Tibial nerve (tissue), 4 donors: ENCODE data around the gene PKNOX2. TPM values are rescaled to one million over a fixed set of nuclear protein-coding genes. Genes with fewer than 3 reads are reported as not detected.

Experiments used
- DNase-seq, 2 donors: peaks; one replicate each; pipeline ENCODE4 v3.0.0-alpha.2; 2019; ENCODE audit warnings: low spot score in 2 of 2
- H3K27ac ChIP-seq, 4 donors: fragments of 200-600 bp; sonication (generic) in 3 of 4; one replicate each; pipeline ENCODE4 v1.5.1; 2017 to 2019; ENCODE audit warnings: mild to moderate bottlenecking in 1 of 4
- H3K27me3 ChIP-seq, 2 donors: fragments of 200-600 bp; sonication (generic) in 1 of 2; one replicate each; pipeline versions ENCODE4 v1.5.1 to v1.6.0; 2017 to 2019
- H3K36me3 ChIP-seq, 3 donors: fragments of 200-600 bp; sonication (generic); one replicate each; pipeline ENCODE4 v1.5.1; 2018 to 2019
- H3K4me1 ChIP-seq, 4 donors: fragments of 200-600 bp; sonication (generic) in 3 of 4; one replicate each; pipeline ENCODE4 v1.5.1; 2017 to 2019
- H3K4me3 ChIP-seq, 4 donors: fragments of 200-600 bp; sonication (generic) in 3 of 4; one replicate each; pipeline ENCODE4 v1.5.1; 2017 to 2019; ENCODE audit warnings: mild to moderate bottlenecking in 1 of 4, moderate library complexity in 1 of 4
- H3K9me3 ChIP-seq, 4 donors: fragments of 200-600 bp; sonication (generic) in 3 of 4; one replicate each; pipeline ENCODE4 v1.5.1; 2017 to 2019
- EP300 ChIP-seq, 2 donors: sonication (generic); formaldehyde crosslinking; IDR thresholded peaks; one replicate each; pipeline ENCODE4 v1.6.1; 2017; ENCODE audit warnings: antibody characterized with exemption in 2 of 2, mild to moderate bottlenecking in 1 of 2
- POLR2A ChIP-seq, 2 donors: fragments of 450-650 bp; IDR thresholded peaks; one replicate each; pipeline ENCODE4 v1.6.1; 2017; ENCODE audit warnings: antibody characterized with exemption in 2 of 2, mild to moderate bottlenecking in 2 of 2, moderate library complexity in 2 of 2
- WGBS, 2 donors: methylation state at CpG; one replicate each; pipeline ENCODE4 v1.1.5; 2018; 5-methylcytosine and 5-hydroxymethylcytosine counted together
- total RNA-seq, 4 donors: library from RNA; depleted of rRNA; stranded (reverse); fragments of >200 nt; gene quantifications; one replicate each; pipeline ENCODE4 v1.1.0, GENCODE V29; 2016
- TF ChIP-seq, protein P1 (sequence below), 5 experiments: fragments of 200-600 bp in 3 of 5; fragments of 450-650 bp in 2 of 5; sonication (generic) in 3 of 5; IDR thresholded peaks; one replicate each; pipeline ENCODE4 v1.5.1; 2016 to 2019; ENCODE audit warnings: antibody characterized with exemption in 5 of 5, mild to moderate bottlenecking in 3 of 5, moderate library complexity in 2 of 5

PKNOX2 gene
- total RNA-seq, 4 donors from 2014 or later: 5.7 to 7.2 (median 6.4) TPM

DNA sequence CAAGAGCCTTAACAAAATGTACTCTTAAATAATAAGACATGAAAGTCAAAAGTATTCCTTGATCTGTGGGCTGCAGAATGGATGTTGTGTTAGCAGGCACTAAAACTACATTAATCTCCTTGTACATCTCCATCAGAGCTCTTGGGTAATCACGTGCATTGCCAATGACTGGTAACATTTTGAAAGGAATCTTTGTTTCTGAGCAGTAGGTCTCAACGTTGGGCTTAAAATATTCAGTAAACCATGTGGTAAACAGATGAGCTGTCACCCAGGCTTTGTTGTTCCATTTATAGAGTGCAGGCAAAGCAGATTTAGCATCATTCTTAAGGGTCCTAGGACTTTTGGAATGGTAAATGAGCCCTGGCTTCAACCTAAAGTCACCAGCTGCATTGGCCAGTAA is 152.9 kb downstream of the PKNOX2 start:
- Histone ChIP-seq H3K27me3 (no peaks in the 10 kb centered on the region), H3K4me3 (no peak overlapping the region), H3K36me3 (no peaks in the 10 kb centered on the region), H3K4me1 (peaks cover 0 to 34% (median 8%) of the 10 kb centered on the region in 4 donors), H3K9me3 (no peaks in the 10 kb centered on the region), H3K27ac (no peak overlapping the region)
- WGBS, 2 donors: 55% methylated on average over 2 of the region's 2 CpGs
- no peak for TF ChIP-seq POLR2A (IDR thresholded peaks at IDR 0.05)
- no peak for TF ChIP-seq EP300 (IDR thresholded peaks at IDR 0.05)
- TF ChIP-seq, protein P1, sequence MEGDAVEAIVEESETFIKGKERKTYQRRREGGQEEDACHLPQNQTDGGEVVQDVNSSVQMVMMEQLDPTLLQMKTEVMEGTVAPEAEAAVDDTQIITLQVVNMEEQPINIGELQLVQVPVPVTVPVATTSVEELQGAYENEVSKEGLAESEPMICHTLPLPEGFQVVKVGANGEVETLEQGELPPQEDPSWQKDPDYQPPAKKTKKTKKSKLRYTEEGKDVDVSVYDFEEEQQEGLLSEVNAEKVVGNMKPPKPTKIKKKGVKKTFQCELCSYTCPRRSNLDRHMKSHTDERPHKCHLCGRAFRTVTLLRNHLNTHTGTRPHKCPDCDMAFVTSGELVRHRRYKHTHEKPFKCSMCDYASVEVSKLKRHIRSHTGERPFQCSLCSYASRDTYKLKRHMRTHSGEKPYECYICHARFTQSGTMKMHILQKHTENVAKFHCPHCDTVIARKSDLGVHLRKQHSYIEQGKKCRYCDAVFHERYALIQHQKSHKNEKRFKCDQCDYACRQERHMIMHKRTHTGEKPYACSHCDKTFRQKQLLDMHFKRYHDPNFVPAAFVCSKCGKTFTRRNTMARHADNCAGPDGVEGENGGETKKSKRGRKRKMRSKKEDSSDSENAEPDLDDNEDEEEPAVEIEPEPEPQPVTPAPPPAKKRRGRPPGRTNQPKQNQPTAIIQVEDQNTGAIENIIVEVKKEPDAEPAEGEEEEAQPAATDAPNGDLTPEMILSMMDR (IDR thresholded peaks at IDR 0.05): no peak
- DNase-seq: no peak

DNA sequence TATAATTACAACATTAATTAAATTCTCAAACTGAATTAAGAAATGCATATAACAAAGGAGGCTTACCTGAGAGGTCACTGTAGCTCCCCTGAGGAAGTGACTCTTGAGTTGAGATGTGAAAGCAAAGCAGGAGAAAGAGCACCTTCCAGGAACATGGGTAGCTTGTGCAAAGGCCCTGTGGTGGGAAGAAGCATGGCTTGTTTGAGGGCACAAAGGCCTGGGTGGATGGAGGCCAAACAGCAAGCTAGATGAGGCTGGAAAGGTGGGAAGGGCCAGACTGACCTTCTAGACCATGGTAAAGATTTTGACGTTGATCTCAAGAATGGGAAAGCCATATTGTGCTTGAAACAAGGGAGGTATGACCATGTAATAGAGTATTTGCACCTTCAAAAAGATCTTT is 155.1 kb downstream of the PKNOX2 start:
- H3K36me3 ChIP-seq: no peaks in the 10 kb centered on the region
- no peaks in the 10 kb centered on the region for H3K9me3 ChIP-seq
- peaks cover 0 to 20% (median 3%) of the 10 kb centered on the region in 4 donors for H3K4me1 ChIP-seq
- H3K4me3 ChIP-seq: no peak overlapping the region
- no peak for DNase-seq
- no peak for TF ChIP-seq POLR2A (IDR thresholded peaks at IDR 0.05)
- no peak for TF ChIP-seq EP300 (IDR thresholded peaks at IDR 0.05)
- TF ChIP-seq, protein P1 (IDR thresholded peaks at IDR 0.05): no peak
- H3K27me3 ChIP-seq: no peaks in the 10 kb centered on the region
- WGBS, 2 donors: 73 to 77% methylated on average over 1 of the region's 1 CpG
- H3K27ac ChIP-seq: no peak overlapping the region

DNA sequence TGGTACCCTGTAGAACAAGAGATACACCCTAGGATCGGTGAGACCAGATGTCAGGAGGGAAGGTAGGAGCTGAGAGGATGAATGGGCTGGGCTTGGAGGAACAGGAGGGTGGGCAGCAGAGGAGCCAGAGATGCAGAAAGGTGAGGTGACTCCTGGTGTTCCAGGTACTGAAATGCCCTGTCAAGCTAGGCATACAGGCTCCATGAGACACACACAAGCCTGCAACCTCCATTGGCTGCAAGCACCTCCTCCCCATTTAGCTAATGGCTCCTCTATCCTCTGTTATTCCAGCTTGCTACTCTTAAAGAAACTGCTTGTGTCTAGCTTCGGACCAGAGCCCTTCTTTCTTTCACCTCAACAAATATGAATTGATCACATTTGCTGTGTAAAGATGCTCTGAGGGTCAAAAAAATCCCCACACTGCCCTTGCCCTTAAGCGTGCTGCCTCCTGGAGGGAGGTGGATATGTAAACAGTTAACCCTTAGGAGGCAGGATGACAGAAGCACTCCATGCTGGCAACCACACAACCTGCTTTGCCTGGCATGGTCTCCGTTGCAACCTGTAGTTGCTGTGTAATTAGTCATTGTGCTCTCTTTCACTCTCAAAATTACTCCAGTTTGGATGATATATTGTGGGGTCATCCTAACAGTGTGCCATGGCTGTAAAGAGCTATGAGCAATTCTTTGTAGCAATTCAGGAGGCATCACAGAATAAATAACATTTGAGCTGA is 156.0 kb downstream of the PKNOX2 start:
- no peaks in the 10 kb centered on the region for H3K27me3 ChIP-seq
- 76 to 77% methylated on average over 4 of the region's 4 CpGs for WGBS, 2 donors
- peaks cover 0 to 11% (median 1%) of the 10 kb centered on the region in 4 donors for H3K4me1 ChIP-seq
- H3K4me3 ChIP-seq: no peak overlapping the region
- TF ChIP-seq EP300 (IDR thresholded peaks at IDR 0.05): no peak
- no peak for TF ChIP-seq POLR2A (IDR thresholded peaks at IDR 0.05)
- TF ChIP-seq, protein P1 (IDR thresholded peaks at IDR 0.05): no peak
- H3K36me3 ChIP-seq: no peaks in the 10 kb centered on the region
- no peak overlapping the region for H3K27ac ChIP-seq
- DNase-seq: no peak
- no peaks in the 10 kb centered on the region for H3K9me3 ChIP-seq

DNA sequence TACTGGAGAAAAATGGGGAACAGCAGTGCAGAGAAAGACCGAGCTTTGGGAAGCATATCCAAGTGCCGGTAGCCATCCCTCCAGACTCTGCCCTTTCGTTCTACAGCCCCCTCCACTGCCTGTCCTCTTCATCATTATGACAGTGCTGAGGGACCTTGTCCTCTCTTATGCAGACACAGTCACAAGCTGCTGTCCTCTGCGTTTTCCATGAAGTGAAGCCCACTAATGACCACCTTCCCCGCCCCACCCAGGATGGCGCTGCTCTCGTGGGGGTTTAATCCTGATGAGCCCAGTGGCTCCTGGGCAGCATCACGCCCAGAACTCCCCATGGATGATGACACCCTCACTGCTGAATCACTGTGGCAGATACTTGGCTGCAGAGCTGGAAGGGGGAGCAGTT is 157.7 kb downstream of the PKNOX2 start:
- Histone ChIP-seq H3K4me3 (no peak overlapping the region), H3K27me3 (no peaks in the 10 kb centered on the region), H3K27ac (no peak overlapping the region), H3K4me1 (no peaks in the 10 kb centered on the region), H3K36me3 (no peaks in the 10 kb centered on the region), H3K9me3 (no peaks in the 10 kb centered on the region)
- TF ChIP-seq EP300 (IDR thresholded peaks at IDR 0.05): no peak
- no peak for TF ChIP-seq POLR2A (IDR thresholded peaks at IDR 0.05)
- DNase-seq: no peak
- WGBS, 2 donors: 83 to 96% methylated on average over 8 of the region's 8 CpGs

DNA sequence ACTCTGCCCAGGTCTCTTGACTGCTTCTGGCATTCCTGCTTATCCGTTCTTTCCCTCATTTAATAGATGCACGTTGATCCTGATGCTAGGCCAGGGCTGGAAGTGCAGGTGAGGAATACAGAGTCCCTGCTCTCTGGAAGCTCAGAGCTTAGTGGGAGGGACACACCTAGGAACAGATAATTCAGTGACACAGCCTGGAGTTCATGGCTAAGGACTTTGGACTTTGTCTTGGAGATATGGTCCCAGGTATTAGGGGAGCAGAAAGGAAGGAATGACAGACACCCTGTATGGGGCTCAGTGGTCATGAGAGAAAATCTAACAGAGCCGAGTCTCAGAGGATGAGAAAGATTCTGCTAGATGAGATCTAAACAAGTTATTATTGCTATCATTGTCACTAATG is 160.6 kb downstream of the PKNOX2 start:
- WGBS, 2 donors: 87 to 97% methylated on average over 3 of the region's 3 CpGs
- Histone ChIP-seq H3K4me1 (peaks cover 0 to 4% (median 0%) of the 10 kb centered on the region in 4 donors), H3K4me3 (no peak overlapping the region), H3K27ac (no peak overlapping the region), H3K27me3 (no peaks in the 10 kb centered on the region), H3K9me3 (no peaks in the 10 kb centered on the region), H3K36me3 (no peaks in the 10 kb centered on the region)
- DNase-seq: no peak
- TF ChIP-seq, protein P1 (IDR thresholded peaks at IDR 0.05): no peak
- TF ChIP-seq EP300 (IDR thresholded peaks at IDR 0.05): no peak
- TF ChIP-seq POLR2A (IDR thresholded peaks at IDR 0.05): no peak
